Peyer's patch (tissue), 4 donors: ENCODE measurements around the gene DLX6. TPM values are rescaled to one million over a fixed set of nuclear protein-coding genes. Genes with fewer than 3 reads are reported as not detected.

Experiments
- DNase-seq, 3 donors: peaks; one replicate each; pipeline ENCODE4 v3.0.0-alpha.2; 2017 to 2019
- H3K27ac ChIP-seq, 4 donors: fragments of 200-600 bp; sonication (generic); one replicate each; pipeline ENCODE4 v1.5.1; 2016 to 2019
- H3K27me3 ChIP-seq, 2 donors: fragments of 200-600 bp; sonication (generic); one replicate each; pipeline ENCODE4 v1.5.1; 2019
- H3K36me3 ChIP-seq, 3 donors: fragments of 200-600 bp; sonication (generic); one replicate each; pipeline ENCODE4 v1.5.1; 2016 to 2019
- H3K4me1 ChIP-seq, 4 donors: fragments of 200-600 bp; sonication (generic); one replicate each; pipeline ENCODE4 v1.5.1; 2016 to 2019
- H3K4me3 ChIP-seq, 4 donors: fragments of 200-600 bp; sonication (generic); 1 replicate in 3 of 4; 2 replicates in 1 of 4; pipeline ENCODE4 v1.5.1; 2016 to 2019; ENCODE audit warnings: mild to moderate bottlenecking in 1 of 4
- H3K9me3 ChIP-seq, 4 donors: fragments of 200-600 bp; sonication (generic); one replicate each; pipeline ENCODE4 v1.5.1; 2016 to 2019; ENCODE audit warnings: mild to moderate bottlenecking in 1 of 4
- CTCF ChIP-seq, 6 experiments: fragments of 450-650 bp in 4 of 6; fragments of 200-600 bp in 2 of 6; sonication (generic) in 1 of 6; IDR thresholded peaks; one replicate each; pipeline ENCODE4 v1.5.1; 2017 to 2019; ENCODE audit warnings: antibody characterized with exemption in 6 of 6, mild to moderate bottlenecking in 3 of 6, moderate library complexity in 1 of 6
- POLR2A ChIP-seq, 2 donors: fragments of 450-650 bp; IDR thresholded peaks; one replicate each; pipeline ENCODE4 v1.5.1; 2017; ENCODE audit warnings: antibody characterized with exemption in 2 of 2, mild to moderate bottlenecking in 2 of 2, moderate library complexity in 2 of 2
- total RNA-seq, 4 donors: library from RNA; depleted of rRNA; stranded (reverse); fragments of >200 nt; gene quantifications; one replicate each; pipeline ENCODE4 v1.1.0, GENCODE V29; 2016

Gene DLX6
- total RNA-seq, 4 donors from 2014 or later, result not detected

GRCh38 chr7:97020996-97021746, 15.8 kb downstream of the DLX6 start:
- Histone ChIP-seq H3K36me3 (no peaks in the 10 kb centered on the region), H3K27me3 (peaks cover 0 to 83% of the 10 kb centered on the region in 2 donors), H3K4me1 (peaks cover 0 to 31% (median 2%) of the 10 kb centered on the region in 4 donors), H3K4me3 (no peak overlapping the region), H3K9me3 (no peaks in the 10 kb centered on the region), H3K27ac (no peak overlapping the region)
- TF ChIP-seq POLR2A (IDR thresholded peaks at IDR 0.05) (no peak), CTCF (IDR thresholded peaks at IDR 0.05) (no peak)
- no peak for DNase-seq

GRCh38 chr7:97021747-97022490, 16.6 kb downstream of the DLX6 start:
- Histone ChIP-seq H3K4me1 (peaks cover 0 to 32% (median 2%) of the 10 kb centered on the region in 4 donors), H3K9me3 (no peaks in the 10 kb centered on the region), H3K27ac (no peak overlapping the region), H3K27me3 (peaks cover 0 to 82% of the 10 kb centered on the region in 2 donors), H3K36me3 (no peaks in the 10 kb centered on the region), H3K4me3 (no peak overlapping the region)
- no peak for DNase-seq
- TF ChIP-seq CTCF (IDR thresholded peaks at IDR 0.05), result no peak
- no peak for TF ChIP-seq POLR2A (IDR thresholded peaks at IDR 0.05)

- DNase-seq, result no peak
- no peak for TF ChIP-seq POLR2A (IDR thresholded peaks at IDR 0.05)
- TF ChIP-seq CTCF (IDR thresholded peaks at IDR 0.05), result no peak
- peaks cover 0 to 74% of the 10 kb centered on the region in 2 donors for H3K27me3 ChIP-seq
- no peak overlapping the region for H3K4me3 ChIP-seq
- H3K36me3 ChIP-seq, result no peaks in the 10 kb centered on the region
- H3K4me1 ChIP-seq, result peaks cover 0 to 36% (median 2%) of the 10 kb centered on the region in 4 donors
- H3K27ac ChIP-seq, result no peak overlapping the region
- no peaks in the 10 kb centered on the region for H3K9me3 ChIP-seq
Observed at GRCh38 chr7:97022491-97023306, 17.3 kb downstream of the DLX6 start.

GRCh38 chr7:97024209-97025129, 19.1 kb downstream of the DLX6 start, which contains the start of gene DLX5:
Gene DLX5, minus strand, starts transcription at chr7:97024831. Its CDS starts 208 bp downstream, at chr7:97024623.
- Histone ChIP-seq H3K27me3 (peaks cover 0 to 68% of the 10 kb centered on the region in 2 donors), H3K36me3 (no peaks in the 10 kb centered on the region), H3K4me3 (peak within 1 kb of the TSS in 2 of 4 donors; percentile 19 to 31), H3K9me3 (no peaks in the 10 kb centered on the region), H3K4me1 (peaks cover 0 to 36% (median 2%) of the 10 kb centered on the region in 4 donors), H3K27ac (no peak within 1 kb of the TSS)
- no peak for TF ChIP-seq POLR2A (IDR thresholded peaks at IDR 0.05)
- DNase-seq, result no peak

GRCh38 chr7:97025130-97025499, 19.8 kb downstream of the DLX6 start:
- TF ChIP-seq CTCF (IDR thresholded peaks at IDR 0.05), result no peak
- TF ChIP-seq POLR2A (IDR thresholded peaks at IDR 0.05), result no peak
- H3K9me3 ChIP-seq, result no peaks in the 10 kb centered on the region
- no peak for DNase-seq
- no peak overlapping the region for H3K4me3 ChIP-seq
- no peaks in the 10 kb centered on the region for H3K36me3 ChIP-seq
- peaks cover 0 to 66% of the 10 kb centered on the region in 2 donors for H3K27me3 ChIP-seq
- peaks cover 0 to 36% (median 2%) of the 10 kb centered on the region in 4 donors for H3K4me1 ChIP-seq
- no peak overlapping the region for H3K27ac ChIP-seq
